Fibroblast of skin of left quadriceps (primary cell): ENCODE data around the gene GYG2.
"Not testable (repeated sequence)": the region's sequence is repeated elsewhere in the genome, so short reads cannot be mapped to it uniquely, and the experiment has no call there.

Experiments used
- DNase-seq, 2 experiments: peaks; one replicate each; pipeline ENCODE4 v3.0.0-alpha.2; 2013; ENCODE audit warnings: low read depth in 2 of 2

GYG2 gene

DNA sequence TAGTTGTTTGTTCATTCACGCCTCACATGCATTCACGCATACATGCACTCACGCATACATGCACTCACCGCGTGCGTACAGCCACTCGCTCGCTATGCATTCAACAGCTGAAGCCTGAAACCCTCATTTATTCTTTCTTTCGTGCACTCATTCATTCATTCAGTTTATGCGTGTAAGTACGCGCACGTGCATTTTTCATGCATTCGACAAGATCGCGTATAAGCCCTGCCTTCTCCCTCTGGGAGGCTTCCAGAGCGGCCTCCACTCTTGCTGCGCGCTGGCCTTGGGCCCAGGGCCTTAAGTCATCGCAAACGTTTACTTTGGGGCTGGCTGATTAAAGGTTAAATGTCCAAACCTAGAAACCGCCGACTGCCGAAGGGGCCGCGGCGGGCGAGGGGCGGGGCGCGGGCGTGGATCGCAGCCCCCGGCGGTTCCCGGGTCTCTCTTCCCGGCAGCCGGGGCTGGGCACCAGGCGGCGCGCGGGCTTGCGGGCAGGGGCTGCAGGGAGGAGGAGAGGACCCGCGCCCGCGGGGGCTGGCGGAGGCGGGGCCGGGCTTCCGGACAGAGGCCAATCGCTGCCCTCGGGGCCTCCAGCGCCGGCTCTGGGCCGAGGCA is at the start of gene GYG2:
TSS of gene GYG2 (plus strand) at position 587 of the 615 bp plus-strand sequence. CDS start 1,259 bp downstream, outside the sequence.
- DNase-seq: no peak

GRCh38 chrX:2780472-2781225 is 48.1 kb upstream of the GYG2 start:
- not testable (repeated sequence) for DNase-seq

DNA sequence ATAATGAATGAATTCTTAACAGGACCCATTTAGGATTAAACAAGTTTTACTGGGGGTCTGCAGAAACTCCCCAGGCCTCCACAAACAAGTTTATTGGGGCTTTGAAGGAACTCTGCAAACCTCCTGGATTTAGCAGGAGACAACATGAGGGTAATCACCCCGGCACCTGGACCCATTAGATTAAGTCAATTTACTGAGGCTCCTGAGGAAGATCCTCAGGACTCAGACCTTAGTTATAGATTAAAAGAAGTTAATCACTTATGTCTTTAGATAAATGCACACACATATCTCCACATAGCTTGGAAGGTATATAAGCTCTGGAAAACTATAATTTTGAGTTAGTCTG is 47.5 kb upstream of the GYG2 start:
- no peak for DNase-seq

DNA sequence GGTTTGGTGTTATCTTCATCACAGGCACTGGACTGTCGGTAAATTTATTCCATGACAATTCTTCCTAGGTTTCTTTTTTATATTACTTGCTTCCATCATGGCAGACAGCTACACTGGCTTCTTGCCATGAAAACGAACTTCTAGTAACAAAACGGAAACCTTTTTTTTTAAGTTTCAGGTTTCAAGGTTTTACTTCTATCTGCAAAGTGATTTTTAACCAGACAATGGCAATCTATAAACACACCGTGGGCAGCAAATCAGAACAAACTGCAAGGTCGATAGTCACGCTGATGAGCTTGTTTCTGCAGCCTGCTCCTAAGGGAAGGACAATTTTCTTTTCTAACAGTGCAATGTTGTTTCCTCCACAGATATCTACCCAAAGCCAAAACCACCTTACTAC is 47.0 kb upstream of the GYG2 start:
- DNase-seq: no peak

- no peak for DNase-seq
Measured at GRCh38 chrX:2782171-2782570, 46.6 kb upstream of the GYG2 start.

DNA sequence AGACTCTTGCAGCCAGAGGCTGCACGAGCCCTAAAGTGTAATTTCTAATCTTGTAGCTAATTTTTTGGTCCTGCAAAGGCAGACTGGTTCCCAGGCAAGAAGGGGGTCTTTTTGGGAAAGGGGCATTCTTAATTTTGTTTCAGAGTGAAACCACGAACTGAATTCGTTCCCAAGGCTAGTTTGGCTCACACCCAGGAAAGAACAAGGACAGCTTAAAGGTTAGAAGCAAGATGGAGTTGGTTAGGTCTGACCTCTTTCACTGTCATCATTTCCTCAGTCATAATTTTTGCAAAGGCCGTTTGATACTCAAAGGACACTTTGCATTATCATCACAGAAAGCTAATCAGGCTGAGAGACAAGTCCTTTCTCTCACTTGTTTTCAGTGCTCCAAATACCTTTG is 46.0 kb upstream of the GYG2 start:
- no peak for DNase-seq

DNA sequence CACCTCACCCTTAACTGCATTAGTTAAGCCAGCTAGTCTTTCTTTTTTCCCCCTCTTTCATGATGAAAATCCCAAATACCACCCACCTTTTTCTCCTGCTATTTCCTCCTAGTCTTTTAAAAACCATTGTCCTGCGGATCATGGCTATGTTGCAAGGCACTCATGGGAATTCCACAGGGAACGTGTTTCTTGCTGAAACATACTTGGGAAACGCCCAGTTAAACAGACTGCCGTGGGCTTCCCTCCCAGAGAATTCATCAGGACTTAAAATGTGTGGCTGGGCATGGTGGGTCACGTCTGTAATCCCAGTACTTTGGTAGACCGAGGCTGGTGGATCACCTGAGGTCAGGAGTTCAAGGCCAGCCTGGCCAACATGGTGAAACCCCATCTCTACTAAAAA is 44.7 kb upstream of the GYG2 start:
- DNase-seq: no peak

- no peak for DNase-seq
Measured at GRCh38 chrX:2785538-2785937, 43.2 kb upstream of the GYG2 start.

DNA sequence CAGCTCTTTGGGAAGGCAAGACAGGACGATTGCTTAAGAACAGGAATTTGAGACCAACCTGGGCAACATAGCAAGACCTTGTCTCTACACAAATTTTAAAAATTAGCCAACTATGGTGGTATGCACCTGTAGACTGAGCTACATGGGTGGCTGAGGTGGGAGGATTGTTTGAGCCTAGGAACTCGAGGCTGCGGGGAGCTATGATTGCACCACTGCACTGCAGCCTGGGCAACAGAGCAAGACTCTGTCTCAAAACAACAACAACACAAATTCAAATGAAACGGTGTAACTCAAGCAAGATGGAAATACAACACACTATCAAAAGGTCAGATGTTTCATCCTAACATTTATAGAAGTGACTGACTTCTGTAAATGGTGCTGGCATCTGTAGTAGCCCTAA is 39.8 kb upstream of the GYG2 start:
- no peak for DNase-seq

DNA sequence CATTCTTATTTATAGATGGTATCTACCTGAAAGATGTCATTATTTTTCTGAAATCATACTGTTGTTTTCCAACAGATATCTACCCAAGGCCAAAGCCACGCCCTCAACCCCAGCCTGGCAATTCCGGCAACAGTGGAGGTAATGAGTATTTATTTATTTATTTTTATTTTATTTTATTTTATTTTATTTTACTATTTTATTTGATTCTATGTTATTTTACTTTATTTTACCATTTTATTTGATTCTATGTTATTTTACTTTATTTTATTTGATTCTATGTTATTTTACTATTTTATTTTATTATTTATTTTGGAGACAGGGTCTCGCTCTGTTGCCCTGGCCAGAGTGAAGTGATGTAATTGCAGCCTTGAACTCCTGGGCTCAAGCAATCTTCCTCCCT is 39.2 kb upstream of the GYG2 start:
- DNase-seq: no peak

DNA sequence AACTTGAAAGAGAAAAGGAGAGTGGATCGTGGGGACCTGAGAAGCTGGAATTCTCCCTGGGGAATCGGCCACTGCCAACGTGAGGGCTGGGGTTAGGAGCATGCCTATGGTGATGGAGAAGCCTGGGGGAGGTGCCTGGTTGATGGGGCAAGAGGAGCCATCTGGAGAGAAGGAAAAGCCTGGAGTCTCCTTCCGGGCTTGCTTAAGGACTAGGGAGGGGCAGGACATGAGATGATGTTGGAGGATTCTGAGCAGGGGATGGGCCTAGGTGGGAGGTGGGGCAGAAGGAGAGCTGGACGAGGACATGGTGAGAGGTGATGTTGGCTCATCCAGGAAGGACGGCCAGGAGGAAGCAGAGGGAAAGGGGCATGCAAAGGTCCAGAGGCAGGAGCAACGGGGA is 35.0 kb upstream of the GYG2 start:
- no peak for DNase-seq

GRCh38 chrX:2794336-2794735 is 34.4 kb upstream of the GYG2 start:
- no peak for DNase-seq

- DNase-seq: not testable (repeated sequence)
Measured at GRCh38 chrX:2796808-2797207, 31.9 kb upstream of the GYG2 start.

DNA sequence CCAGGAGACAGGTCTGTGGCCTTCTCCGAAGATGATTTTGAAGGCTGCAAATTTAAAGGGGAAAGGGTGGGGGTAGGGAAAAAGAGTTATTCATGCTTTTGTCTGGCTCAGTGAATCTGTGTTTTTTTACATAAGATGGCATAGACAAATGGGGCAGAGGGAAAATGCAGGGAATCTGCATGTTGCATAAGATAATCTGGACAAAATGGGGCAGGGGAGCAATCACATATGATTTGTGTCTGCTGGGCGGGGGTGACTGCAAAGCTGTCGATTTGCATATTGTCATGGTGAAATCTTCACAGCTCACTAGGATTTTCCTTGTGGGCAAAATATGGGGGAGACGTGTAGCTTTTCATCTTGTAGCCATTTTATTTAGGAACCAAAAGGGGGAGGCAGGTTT is 29.4 kb upstream of the GYG2 start:
- DNase-seq: no peak

DNA sequence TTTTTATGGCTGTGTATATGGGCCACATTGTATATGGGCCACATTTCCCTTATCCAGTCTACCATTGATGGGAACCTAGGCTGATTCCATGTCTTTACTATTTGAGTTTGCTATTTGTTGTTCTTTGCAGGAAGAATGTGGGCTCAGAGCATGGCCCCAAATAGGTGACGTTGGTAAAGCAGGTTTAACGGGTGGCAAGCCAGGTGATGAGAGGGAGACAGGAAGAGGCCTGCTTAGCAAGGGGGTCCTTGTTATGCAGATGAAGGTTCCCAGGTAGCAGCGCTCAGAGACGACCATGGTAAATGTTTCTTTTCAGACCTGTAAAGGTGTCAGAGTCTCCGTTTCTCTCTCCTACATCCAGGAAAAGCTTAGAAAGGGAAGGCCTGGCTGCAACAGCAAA is 28.8 kb upstream of the GYG2 start:
- DNase-seq: not testable (repeated sequence)

DNA sequence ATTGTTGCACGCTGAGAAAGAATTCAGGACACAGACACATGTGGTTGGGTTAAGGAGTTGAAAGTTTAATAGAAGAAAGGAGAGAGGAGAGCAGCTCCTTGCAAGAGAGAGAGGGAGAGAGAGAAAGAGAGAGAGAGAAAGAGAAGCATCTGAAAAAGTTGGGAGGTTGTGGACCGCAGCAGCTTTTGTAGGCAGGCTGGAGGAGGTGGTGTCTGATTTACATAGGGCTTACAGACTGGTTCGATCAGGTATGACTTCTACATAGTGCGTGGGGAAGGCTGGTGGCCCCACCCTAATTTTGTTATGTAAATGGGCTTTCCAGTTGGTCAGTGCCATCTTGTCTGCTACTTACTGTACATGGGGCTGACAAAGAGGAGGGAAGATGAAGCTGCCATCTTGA is 27.5 kb upstream of the GYG2 start:
- no peak for DNase-seq

GRCh38 chrX:2802376-2803090 is 26.2 kb upstream of the GYG2 start:
- DNase-seq: not testable (repeated sequence)

- not testable (repeated sequence) for DNase-seq
Measured at GRCh38 chrX:2803486-2803885, 25.2 kb upstream of the GYG2 start.

- not testable (repeated sequence) for DNase-seq
Measured at GRCh38 chrX:2804106-2804843, 24.5 kb upstream of the GYG2 start.

- peak; percentile 48 to 63 for DNase-seq
Measured at GRCh38 chrX:2804858-2805257, 23.9 kb upstream of the GYG2 start.

DNA sequence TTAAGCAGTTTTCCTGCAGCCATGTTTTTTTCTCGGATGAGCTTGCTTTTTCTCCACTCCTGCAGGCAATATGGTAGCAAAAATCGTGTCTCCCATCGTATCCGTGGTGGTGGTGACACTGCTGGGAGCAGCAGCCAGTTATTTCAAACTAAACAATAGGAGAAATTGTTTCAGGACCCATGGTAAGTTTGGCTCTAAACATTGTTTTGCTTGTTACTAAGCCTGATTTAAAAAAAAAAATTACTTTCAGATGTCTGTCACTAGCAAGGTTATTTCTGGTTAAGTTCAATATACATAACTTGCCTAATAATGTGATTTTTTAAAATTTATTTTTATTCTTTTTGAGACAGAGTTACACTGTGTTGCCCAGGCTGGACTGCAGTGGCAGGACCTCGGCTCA is 17.5 kb upstream of the GYG2 start:
- no peak for DNase-seq

DNA sequence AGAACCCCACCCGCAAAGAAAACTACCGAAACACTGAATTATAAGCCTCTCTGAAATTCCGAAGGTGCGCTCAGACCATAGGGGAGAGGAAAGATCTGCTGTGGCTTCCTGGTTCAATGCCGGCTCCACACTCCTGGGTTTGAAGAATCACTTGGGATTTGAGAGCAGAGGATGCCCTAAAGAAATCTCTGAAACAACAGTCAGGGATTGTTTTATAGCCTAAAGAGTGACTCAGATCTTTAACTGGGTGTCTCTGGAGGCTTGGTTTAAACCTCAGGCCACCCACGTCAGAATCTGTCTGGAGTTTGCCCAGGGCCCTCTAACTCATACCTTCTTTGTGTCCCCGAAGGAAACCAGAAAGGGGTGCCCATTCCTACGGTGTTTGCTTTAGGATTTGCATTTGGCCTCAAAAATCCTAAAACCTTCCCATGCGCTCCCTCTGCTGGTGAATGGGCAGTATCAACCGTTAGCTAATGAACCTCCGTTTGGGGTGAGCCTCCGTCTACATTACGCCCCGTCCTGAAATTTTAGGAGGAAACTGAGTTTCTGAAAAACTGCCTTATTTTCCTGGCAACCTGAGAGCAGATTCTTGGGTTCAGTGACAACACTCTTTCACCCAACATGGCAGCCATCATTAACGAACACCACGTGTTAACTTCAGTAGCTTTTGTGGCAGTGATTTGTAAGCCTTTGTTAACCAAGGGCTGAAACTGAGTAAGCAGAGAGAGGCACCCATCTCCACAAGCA is 16.4 kb upstream of the GYG2 start:
- not testable (repeated sequence) for DNase-seq
